GM04503 (cell line): ENCODE data around the gene KLHDC4.
"Not testable (repeated sequence)": the region's sequence is repeated elsewhere in the genome, so short reads cannot be mapped to it uniquely, and the experiment has no call there.

ENCODE experiments used
- DNase-seq: peaks from one replicate; pipeline ENCODE4 v3.0.0-alpha.2; 2012; ENCODE audit warnings: low read depth

The KLHDC4 gene

GRCh38 chr16:87788730-87789436, 23.1 kb upstream of the KLHDC4 start:
- not testable (repeated sequence) for DNase-seq

DNA sequence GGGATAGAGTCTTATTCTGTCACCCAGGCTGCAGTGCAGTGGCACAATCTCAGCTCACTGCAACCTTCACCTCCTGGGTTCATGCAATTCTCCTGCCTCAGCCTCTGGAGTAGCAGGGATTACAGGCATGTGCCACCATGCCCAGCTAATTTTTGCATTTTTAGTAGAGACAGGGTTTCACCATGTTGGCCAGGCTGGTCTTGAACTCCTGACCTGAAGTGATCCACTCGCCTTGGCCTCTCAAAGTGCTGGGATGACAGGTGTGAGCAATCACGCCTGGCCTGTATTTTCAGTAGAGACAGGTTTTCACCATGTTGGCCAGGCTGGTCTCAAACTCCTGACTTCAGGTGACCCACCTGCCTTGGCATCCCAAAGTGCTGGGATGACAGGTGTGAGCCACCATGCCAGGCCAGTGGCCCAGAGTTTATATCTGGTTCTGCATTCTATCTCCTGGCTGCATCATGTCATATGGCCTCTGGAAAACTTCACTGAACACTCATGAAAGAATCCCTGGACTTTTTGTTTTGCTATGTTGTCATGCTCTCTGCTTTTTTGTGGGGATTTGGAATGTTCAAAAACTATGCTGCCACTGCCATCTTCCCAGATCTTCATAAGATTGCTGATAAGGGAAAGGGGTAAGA, 21.8 kb upstream of the KLHDC4 start:
- DNase-seq: not testable (repeated sequence)

DNA sequence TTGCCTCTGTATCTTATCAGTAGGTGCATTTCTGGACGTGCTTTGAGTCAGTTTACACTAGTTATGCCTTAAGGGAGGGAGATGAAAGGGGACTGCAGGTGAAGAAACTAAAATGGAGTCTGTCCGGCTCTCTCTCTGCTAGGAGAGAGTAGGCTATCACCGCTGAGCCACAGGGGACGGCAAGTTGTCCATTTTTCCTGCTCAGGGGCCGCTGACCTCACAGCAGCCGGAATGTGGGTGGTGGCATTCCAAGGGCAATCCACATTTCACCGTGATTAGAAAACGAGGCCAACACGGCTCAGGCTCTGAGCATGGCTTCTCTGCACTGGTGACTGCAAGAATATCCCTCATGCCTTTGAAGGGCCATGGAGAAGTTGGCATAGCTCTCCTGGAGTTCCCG, 19.0 kb upstream of the KLHDC4 start:
- DNase-seq: no peak

DNA sequence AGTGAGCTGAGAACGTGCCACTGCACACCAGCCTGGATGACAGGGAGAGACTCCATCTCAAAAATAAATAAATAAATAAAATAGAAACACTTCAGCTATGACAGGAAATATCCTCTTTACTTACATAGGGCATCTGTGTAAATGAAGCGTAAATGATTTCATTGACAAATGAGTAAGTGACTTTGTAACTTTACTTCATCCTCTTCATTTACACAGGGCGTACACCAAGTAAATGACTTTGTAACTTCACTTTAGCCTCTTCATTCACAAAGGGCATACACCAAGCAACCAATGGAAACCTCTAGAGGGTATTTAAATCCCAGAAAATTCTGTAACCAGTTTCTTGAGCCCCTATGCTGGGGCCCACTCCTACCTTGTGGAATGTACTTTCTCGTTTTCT, 16.2 kb upstream of the KLHDC4 start:
- DNase-seq: no peak

DNA sequence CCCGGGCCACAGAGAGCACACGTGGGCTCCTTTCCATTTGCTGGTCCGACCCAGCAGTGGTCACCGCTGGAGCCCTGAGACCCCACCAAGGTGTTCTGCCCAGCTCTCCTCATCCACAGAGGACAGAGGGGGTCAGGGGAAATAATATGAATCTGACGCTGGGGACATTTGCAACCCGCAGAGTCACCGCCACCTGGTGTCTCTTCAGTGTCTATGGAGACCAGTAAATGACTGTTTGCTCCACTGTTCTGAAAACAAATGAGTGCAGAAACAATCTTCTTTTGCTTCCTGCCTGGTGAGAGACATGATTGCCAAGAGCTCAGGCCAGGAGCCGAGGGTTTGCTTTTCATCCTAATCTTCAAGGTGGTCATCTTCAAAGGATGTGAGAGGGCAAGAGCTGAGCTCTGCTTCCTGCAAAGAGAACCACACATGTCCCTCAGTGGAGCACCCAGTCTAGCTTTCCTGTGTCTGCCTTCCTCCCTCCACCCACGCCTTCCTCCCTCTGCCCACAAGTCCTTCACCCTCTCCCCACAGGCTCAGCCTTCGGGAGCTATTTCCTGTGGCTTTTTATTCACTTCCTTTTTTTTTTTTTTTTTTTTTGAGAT, 14.7 kb upstream of the KLHDC4 start:
- no peak for DNase-seq

DNA sequence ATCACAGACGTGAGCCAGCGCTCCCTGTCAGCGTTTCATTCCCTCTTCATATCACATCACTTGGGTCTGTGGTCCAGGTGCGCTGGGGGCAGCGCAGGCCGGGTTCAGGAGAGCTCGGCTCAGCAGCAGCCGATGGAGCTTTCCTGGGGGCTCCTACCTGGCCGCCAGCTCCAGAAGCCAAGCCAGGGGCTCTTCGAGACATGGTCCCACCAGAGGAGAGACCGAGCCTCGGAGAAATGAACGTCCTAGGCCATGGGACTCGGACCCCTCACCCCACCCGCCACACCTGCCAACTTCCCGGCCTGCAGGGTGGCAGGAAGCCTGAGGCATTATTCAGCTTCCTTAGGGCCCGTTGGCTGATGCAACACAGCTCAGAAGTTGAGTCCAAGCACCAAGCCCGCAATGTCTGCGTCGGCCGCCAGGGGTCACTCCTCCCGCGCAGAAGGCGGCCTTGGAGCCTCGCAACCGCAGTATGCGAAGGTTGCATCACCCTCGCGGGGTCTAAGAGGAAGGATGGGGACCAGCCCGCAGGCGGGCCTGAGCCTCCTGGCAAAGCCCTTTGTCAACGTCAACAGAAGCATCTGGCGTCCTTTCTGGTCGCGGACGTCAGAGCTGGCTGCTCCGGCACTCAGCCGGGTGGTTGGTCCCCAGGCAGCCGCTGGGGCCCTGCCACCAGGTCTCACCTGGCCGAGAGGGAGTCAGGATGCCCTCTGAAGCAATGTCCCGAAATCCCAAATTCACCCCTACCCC, 13.2 kb upstream of the KLHDC4 start:
- DNase-seq: peak; percentile 80

GRCh38 chr16:87778476-87778829, 12.7 kb upstream of the KLHDC4 start:
- DNase-seq: no peak

DNA sequence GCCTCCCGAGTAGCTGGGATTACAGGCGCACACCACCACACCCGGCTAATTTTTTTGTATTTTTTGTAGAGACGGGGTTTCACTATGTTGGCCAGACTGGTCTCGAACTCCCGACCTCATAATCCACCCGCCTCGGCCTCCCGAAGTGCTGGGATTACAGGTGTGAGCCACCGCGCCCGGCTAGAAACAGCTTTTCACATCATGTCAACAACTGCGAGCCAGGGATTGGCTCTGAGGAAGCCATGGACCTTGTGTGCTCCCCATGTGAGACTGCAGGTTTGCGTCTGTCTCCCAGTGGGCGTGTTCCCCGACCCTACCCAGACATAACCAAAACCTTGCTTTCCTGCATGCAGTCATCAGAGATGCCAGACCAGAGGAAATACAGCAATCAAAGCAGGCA, 8.1 kb upstream of the KLHDC4 start:
- not testable (repeated sequence) for DNase-seq

- DNase-seq: peak; percentile 32
Measured at GRCh38 chr16:87767456-87767855, 1.7 kb upstream of the KLHDC4 start.

- DNase-seq: no peak
Measured at GRCh38 chr16:87766485-87766797, 655 bp upstream of the KLHDC4 start.

- no peak for DNase-seq
Measured at GRCh38 chr16:87765473-87765775, 362 bp downstream of the KLHDC4 start.

DNA sequence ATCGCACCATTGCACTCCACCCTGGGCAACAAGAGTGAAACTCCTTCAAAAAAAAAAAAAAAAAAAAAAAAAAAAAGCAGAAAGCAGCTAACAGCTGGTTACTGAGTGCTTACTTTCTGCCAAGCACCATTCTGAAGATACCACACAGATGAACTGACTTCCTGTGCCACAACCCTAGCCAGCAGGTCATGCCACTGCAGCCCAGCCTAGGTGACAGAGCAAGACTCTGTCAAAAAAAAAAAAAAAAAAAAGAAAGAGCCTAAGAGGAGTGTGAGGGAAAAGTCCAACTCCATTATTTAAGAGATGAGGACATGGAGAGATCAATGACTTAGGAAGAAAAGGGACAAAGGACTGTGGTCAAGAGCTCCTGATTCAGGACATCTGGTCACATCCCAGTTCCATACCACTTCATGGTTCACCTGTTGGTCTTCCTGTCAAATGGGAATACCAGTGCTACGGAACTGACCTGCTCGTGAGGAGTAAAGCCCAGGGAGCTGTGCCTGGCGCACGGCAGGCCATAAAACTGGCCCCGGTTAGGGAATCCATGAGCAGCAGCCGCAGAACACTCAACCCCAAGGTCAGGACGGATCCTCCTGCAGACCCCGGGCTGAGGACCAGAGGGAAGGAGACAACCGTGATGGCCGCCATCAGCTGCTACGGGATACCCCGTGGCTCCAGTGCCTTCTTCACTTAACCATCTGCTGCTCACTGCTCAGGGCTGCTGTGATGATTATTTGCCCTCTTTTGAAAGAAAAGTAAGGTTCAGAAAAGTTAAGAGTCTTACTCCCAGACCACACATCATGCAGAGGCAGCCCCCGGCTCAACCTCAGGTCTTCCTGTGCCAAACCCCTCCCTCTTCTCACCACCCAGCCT, 950 bp downstream of the KLHDC4 start:
- no peak for DNase-seq

GRCh38 chr16:87762620-87763019, 3.2 kb downstream of the KLHDC4 start:
- DNase-seq: no peak

DNA sequence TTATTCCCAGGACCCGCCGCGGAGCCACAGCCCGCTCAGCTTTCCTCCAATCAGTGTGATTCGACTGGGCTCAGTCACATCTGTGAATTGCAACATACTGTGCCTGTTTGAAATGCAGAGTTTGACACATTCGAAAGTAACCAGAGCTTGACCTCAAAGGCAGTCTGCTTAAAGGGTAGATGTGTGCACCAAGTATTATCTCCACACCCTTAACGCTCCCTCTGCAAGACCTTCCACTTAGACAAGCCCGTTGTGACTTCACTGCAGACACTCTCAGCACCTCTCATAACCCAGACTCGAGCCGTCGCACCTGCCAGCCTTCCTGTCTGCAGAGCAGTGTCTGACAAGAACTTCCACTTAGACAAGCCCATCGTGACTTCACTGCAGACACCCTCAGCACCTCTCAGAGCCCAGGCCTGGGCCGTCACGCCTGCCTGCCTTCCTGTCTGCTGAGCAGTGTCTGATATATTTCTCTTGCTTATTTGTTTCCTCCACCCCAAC, 3.7 kb downstream of the KLHDC4 start:
- DNase-seq: no peak

GRCh38 chr16:87761060-87761459, 4.7 kb downstream of the KLHDC4 start:
- DNase-seq: no peak

DNA sequence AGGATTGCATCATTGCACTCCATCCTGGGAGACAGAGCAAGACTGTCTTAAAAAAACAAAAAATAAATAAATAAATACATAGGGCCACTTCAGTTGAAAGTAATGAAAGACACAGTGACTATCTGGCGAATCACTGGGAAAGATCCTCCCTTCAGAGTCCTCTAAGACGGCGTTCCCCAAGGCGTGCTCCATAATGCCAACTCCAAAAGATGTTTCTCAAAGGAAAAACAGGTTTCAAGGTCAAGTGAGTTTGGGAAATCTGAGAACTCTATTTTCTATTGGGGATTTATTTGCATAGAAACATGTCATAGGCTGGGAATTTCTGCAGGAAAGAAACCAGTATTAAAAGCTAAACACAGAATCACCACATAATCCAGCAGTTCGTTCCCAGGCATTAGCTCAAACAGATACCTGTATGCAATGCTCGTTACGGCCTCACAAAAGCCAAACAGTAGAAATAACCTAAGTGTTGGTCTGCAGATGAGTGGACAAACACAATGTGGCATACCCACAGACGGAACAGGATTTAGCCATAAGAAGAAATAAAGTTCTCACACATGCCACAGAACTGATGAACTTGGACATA, 7.9 kb downstream of the KLHDC4 start:
- DNase-seq: no peak

- DNase-seq: no peak
Measured at GRCh38 chr16:87754535-87754934, 11.3 kb downstream of the KLHDC4 start.

- no peak for DNase-seq
Measured at GRCh38 chr16:87747626-87748414, 18.0 kb downstream of the KLHDC4 start.

DNA sequence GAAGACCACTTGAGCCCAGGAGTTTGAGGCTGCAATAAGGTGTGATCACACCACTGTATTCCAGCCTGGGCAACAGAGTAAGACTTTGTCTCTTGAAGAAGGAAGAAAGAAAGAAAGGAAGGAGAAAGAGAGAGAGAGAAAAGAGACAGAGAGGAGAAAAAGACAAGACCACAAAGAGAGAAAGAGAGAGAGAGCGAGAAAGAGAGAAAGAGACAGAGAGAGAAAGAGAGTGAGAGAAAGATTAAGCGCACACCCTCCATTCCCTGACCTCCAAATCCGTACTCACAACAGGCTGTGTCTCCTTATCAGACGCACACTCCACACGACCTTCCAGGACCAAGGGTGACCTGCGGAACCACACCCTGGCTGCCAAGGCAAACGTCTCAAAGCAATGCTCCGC, 19.6 kb downstream of the KLHDC4 start:
- DNase-seq: no peak

GRCh38 chr16:87744750-87745514, 20.9 kb downstream of the KLHDC4 start:
- no peak for DNase-seq
